ENCODE results near the gene SLC6A1.
"Not testable (repeated sequence)": the region's sequence is repeated elsewhere in the genome, so short reads cannot be mapped to it uniquely, and the experiment has no call there.

SLC6A1 gene

DNA sequence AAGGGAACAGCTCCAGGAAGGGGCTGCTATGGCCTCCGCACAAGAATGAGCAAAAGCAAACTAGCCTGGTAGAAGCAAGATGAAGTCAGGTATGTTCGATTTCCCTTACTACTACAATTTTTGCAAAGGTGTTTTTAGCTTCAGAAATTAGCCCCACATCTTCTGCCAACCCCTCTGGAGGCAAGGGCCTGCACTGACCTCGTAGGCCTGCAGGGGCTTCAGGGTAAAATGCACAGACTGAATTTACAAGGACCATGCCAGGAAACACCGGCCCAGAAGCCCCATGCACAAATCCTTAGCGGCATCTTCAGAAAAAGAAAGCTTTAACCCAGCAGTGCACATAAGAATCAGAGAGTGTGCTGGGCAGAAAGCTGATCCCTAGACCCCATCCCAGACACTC, 53.0 kb downstream of the SLC6A1 start:
- no peak for DNase-seq
- in situ Hi-C loops (cut with MboI; ENCODE audit: low pct_unique_long_range_greater_than_20kb, low sequenced_read_pairs), result no loop called here

- no peak for DNase-seq
- in situ Hi-C loops (cut with MboI; ENCODE audit: low pct_unique_long_range_greater_than_20kb, low sequenced_read_pairs), result no loop called here
These were observed 55.0 kb downstream of the SLC6A1 start for GRCh38 chr3:11047500-11047899.

- in situ Hi-C loops (cut with MboI; ENCODE audit: low pct_unique_long_range_greater_than_20kb, low sequenced_read_pairs), result loop anchor here (25.0 kb wide), 1 partner anchor 288 kb away; no protein-coding TSS in a partner anchor
- DNase-seq, result no peak
These were observed 58.2 kb downstream of the SLC6A1 start for GRCh38 chr3:11050666-11051323.

DNA sequence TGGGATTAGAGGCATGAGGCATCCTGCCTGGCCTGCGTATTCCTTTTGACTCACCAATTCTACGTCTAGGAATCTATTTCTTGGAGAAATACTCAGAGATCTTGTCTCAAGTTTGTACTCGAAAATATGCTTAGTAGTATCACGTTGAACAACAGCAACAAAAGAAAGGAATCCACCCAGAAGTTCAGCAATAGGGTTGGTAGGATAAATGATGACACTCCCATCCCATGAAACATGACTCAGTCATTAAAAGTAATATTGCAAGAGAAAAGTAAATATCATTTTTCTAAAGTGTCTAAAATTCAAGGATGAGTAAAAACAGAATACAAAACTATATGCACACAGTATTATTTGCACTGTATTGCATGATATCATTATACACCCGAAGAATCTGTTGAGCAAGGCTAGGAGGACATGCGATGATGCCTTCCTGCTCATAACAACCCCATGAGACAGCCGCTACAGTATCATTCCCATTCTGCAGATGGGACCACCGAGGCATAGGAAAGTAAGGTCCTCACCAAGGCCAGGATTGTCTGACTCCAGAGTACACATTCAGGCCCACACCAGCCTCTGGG, 61.5 kb downstream of the SLC6A1 start:
- no peak for DNase-seq
- in situ Hi-C loops (cut with MboI; ENCODE audit: low pct_unique_long_range_greater_than_20kb, low sequenced_read_pairs), result loop anchor here (25.0 kb wide), 1 partner anchor 292 kb away; no protein-coding TSS in a partner anchor

DNA sequence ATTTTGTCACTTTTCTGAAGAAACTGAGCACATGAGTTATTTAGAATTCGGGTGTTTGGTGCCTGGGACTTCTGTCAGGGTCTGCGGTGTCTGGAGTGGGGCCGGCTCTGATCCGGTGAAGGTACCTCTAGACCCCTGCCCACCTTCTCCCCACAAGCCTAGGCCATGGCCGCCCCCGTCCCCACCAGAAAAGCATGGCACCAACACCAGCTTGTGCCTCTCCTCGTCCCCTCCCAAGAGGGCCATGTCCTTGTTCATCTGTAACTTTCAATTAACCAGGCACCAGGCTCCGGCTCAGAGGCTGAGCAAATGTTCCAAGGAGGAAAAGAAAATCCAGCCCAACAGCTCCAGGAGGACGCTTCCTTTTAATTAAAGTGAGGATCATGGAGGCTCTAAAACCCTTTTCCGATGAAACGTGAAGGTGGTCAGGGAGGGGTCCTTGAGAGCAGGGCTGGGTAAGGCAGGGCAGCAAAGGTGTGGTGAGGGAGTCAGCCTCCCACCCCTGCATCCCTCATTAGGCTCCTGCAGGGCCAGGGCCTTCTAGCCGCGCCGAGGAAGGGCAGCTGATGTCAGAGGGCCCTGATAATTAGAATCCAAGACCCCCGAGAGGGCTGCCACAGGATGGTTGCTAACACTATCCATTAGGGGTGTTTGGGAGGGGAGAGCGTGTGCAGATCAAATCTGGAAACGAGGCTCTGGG, 62.3 kb downstream of the SLC6A1 start:
- in situ Hi-C loops (cut with MboI; ENCODE audit: low pct_unique_long_range_greater_than_20kb, low sequenced_read_pairs), result loop anchor here (25.0 kb wide), 1 partner anchor 293 kb away; no protein-coding TSS in a partner anchor

GRCh38 chr3:11055496-11055895, 62.9 kb downstream of the SLC6A1 start:
- in situ Hi-C loops (cut with MboI; ENCODE audit: low pct_unique_long_range_greater_than_20kb, low sequenced_read_pairs), result loop anchor here (25.0 kb wide), 1 partner anchor 293 kb away; no protein-coding TSS in a partner anchor
- DNase-seq, result no peak

More for the DNA sequence above, 62.3 kb downstream of the SLC6A1 start:
- no peak for DNase-seq

DNA sequence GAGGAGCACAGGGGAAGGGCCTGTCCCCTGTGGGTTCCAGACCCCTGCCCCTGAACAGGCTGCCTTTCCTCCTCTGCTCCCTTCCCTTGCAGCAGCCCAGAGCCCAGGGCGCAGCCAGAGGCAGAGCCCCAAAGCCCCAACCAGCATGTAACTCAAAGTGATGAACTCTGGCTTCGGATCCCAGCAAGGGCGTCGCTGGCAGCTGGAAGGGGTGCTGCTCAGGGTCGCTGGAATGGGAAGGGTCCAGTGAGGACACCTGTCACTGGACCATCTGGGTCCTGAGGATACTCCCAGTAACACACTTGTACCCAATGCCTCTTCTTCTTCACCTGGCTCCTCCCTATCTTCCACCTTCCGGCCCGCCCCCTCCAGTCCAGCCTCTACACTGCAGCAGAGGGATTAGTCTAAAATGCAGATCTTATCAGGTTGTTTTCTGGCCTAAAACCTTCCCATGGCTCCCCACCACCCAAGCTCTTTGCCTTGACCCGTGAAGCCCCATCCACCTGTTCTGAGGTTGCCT, 64.0 kb downstream of the SLC6A1 start:
- in situ Hi-C loops (cut with MboI; ENCODE audit: low pct_unique_long_range_greater_than_20kb, low sequenced_read_pairs), result loop anchor here (25.0 kb wide), 1 partner anchor 294 kb away; no protein-coding TSS in a partner anchor
- no peak for DNase-seq

- in situ Hi-C loops (cut with MboI; ENCODE audit: low pct_unique_long_range_greater_than_20kb, low sequenced_read_pairs), result loop anchor here (25.0 kb wide), 1 partner anchor 295 kb away; no protein-coding TSS in a partner anchor
- DNase-seq, result no peak
These were observed 65.1 kb downstream of the SLC6A1 start for GRCh38 chr3:11057655-11058054.

DNA sequence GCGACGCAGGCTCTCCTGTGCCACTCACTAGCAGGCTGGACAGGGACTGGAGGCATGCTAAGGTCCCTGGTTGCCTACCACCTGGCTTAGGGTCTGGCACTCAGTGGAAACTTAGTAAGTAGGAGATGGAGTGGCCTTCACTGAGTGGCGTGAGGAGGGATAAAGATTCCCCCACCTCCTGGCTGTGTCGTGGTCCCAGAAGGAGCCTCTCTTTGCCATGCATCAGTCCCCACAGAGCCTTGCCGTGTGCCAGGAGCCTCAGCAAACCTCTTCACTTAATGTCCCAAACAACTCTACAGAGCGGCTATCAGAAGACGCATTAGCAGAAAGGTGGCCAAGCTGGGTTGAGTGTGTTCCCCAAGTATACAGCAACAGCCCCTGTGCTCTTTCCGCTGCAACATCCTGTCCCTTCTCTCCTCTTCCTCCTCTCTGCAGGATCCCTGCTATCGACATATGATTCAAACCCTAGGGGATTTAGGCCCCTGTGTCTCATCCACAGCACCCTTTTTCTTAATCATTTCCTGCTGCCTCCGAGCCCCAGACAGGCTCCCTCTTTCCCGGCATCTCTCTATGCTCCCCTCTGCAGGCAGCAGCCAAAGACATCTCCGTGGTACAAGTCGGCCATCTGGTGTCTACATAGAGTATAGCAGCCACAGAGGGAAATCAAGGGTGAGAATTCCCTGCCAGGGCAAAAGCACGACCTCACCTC, 66.7 kb downstream of the SLC6A1 start:
- in situ Hi-C loops (cut with MboI; ENCODE audit: low pct_unique_long_range_greater_than_20kb, low sequenced_read_pairs), result loop anchor here (25.0 kb wide), 1 partner anchor 297 kb away; no protein-coding TSS in a partner anchor
- DNase-seq, result peak; percentile 69

DNA sequence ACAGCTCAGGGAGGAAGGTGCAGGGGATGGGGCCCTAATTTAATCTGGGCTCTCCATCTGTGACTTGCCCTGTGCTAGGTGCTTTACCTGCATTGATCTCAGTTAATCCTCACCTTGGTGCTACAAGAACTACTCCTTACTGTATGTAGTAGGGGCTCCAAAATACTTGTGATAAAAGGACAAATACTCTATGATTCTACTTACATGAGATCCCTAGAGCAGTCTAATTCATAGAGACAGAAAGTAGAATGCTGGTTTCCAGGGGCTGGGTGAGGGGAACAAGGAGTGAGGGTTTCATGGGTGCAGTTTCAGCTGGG, 67.2 kb downstream of the SLC6A1 start:
- in situ Hi-C loops (cut with MboI; ENCODE audit: low pct_unique_long_range_greater_than_20kb, low sequenced_read_pairs), result loop anchor here (25.0 kb wide), 1 partner anchor 297 kb away; no protein-coding TSS in a partner anchor
- DNase-seq, result no peak

GRCh38 chr3:11060500-11061251, 68.1 kb downstream of the SLC6A1 start:
- DNase-seq, result peak; percentile 70
- in situ Hi-C loops (cut with MboI; ENCODE audit: low pct_unique_long_range_greater_than_20kb, low sequenced_read_pairs), result loop anchor here (25.0 kb wide), 1 partner anchor 298 kb away; no protein-coding TSS in a partner anchor

DNA sequence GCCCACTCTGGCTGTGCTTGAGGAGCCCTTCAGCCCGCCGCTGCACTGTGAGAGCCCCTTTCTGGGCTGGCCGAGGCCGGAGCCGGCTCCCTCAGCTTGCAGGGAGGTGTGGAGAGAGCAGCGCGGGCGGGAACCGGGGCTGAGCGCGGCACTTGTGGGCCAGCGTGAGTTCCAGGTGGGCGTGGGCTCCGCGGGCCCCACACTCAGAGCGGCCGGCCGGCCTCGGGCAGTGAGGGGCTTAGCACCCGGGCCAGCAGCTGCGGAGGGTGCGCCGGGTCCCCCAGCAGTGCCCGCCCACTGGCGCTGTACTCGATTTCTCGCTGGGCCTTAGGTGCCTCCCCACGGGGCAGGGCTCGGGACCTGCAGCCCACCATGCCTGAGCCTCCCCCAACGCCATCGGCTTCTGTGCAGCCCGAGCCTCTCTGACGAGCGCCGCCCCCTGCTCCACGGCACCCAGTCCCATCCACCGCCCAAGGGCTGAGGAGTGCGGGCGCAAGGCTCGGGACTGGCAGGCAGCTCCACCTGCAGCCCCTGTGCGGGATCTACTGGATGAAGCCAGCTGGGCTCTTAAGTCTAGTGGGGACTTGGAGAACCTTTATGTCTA, 68.8 kb downstream of the SLC6A1 start:
- not testable (repeated sequence) for DNase-seq
- in situ Hi-C loops (cut with MboI; ENCODE audit: low pct_unique_long_range_greater_than_20kb, low sequenced_read_pairs), result loop anchor here (25.0 kb wide), 1 partner anchor 299 kb away; no protein-coding TSS in a partner anchor

DNA sequence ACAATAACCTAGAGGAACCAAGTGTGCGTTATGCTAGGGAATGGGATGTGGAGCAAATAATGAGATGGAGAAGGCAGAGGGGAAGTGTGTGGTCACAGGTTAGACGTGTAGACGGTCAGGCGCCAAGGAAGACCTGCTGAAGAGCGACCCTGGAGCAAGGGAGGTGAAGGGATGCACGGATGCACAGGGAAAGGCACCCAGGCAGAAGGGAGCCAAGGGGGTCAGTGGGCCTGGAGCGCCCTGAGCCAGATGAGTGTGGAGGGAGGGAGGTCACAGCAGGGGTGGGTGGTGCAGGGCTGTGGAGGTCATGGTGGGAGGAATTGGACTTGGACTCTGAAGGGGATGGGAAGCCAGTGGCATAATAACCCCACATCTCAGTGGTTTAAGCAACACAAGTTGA, 70.2 kb downstream of the SLC6A1 start:
- in situ Hi-C loops (cut with MboI; ENCODE audit: low pct_unique_long_range_greater_than_20kb, low sequenced_read_pairs), result loop anchor here (25.0 kb wide), 1 partner anchor 300 kb away; no protein-coding TSS in a partner anchor
- no peak for DNase-seq

DNA sequence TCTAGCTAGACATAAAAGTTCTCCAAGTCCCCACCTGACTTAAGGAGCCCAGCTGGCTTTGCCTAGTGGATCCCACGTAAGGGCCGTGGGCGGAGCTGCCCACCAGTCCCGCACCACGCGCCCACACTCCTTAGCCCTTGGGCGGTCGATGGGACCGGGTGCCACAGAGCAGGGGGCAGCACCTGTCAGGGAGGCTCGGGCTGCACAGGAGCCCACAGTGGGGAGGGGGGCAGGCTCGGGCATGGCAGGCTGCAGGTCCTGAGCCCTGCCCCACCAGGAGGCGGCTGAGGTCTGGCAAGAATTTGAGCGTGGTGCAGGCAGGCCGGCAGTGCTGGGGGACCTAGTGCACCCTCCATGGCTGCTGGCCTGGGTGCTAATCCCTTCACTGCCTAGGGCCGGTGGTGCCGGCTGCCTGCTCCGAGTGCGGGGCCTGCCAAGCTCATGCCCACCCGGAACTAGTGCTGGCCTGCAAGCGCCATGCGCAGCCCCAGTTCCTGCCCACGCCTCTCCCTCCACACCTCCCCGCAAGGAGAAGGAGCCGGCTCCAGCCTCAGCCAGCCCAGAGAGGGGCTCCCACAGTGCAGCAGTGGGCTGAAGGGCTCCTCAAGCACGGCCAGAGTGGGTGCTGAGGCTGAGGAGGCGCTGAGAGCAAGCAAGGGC, 78.7 kb downstream of the SLC6A1 start:
- no peak for DNase-seq
- in situ Hi-C loops (cut with MboI; ENCODE audit: low pct_unique_long_range_greater_than_20kb, low sequenced_read_pairs), result loop anchor here (25.0 kb wide), 1 partner anchor 309 kb away; no protein-coding TSS in a partner anchor

DNA sequence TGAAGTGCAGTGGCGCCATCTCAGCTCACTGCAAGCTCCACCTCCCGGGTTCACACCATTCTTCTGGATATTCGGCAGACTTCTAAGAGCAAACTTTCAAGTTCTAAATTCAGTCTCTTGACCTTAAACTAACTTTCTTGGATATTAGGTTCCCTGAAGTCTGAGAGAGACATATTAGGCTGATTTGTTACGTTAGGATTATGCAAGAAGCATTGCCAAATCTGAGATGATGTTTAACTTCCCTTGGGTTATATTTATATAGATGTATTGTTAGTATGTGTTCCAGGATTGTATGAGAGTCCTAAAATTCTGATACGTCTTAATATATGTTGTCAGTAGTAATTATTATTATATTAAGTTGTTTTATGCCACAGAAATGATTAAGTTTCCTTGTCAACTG, 80.1 kb downstream of the SLC6A1 start:
- no peak for DNase-seq
- in situ Hi-C loops (cut with MboI; ENCODE audit: low pct_unique_long_range_greater_than_20kb, low sequenced_read_pairs), result loop anchor here (25.0 kb wide), 1 partner anchor 310 kb away; no protein-coding TSS in a partner anchor

DNA sequence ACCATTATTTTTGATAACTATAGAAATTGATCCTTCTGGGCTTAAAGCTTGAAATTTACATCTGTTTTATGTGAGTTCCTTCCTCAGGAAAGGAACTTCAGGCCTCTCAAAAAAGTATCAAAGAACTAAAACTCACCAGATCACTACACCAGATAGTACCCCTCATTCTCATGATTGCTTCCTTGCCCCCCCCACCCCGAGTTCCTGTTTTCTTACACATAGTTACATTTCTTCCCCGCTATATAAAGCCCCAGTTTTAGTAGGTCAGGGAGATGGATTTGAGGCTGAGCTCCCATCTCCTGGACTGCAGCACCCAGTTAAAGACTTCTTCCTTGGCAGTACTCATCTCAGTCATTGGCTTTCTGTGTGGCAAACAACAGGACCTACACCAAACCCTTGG, 81.5 kb downstream of the SLC6A1 start:
- in situ Hi-C loops (cut with MboI; ENCODE audit: low pct_unique_long_range_greater_than_20kb, low sequenced_read_pairs), result loop anchor here (25.0 kb wide), 1 partner anchor 312 kb away; no protein-coding TSS in a partner anchor
- DNase-seq, result no peak

DNA sequence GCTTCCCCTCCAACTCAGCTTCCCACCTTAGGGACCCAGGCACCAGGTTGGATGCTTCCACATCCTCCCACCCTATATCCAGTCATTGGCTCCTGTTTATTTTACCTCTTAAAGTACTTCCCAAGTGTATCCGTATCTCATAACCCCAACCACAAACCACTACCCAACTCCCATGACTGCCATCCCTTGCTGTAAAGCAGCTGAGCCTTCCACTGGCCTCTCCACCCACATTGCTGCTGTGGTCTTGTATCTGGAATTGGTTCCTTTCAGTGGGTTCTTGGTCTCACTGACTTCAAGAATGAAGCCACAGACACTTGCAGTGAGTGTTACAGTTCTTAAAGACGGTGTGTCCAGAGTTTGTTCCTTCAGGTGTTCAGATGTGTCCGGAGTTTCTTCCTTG, 81.9 kb downstream of the SLC6A1 start:
- in situ Hi-C loops (cut with MboI; ENCODE audit: low pct_unique_long_range_greater_than_20kb, low sequenced_read_pairs), result loop anchor here (25.0 kb wide), 1 partner anchor 312 kb away; no protein-coding TSS in a partner anchor
- peak; percentile 29 for DNase-seq

Measured in KBM-7 (cell line).